HuH-7.5 (cell line): ENCODE data around the gene PVALEF.
A peak's percentile ranks its signal among the peaks of the same experiment; 100 is the strongest.

ENCODE experiments used
- DNase-seq: peaks from one replicate; pipeline ENCODE4 v3.0.0; 2011; ENCODE audit warnings: low spot score

Gene PVALEF

GRCh38 chr17:81197831-81198490, 32.7 kb downstream of the PVALEF start:
- no peak for DNase-seq

- no peak for DNase-seq
Observed at GRCh38 chr17:81198826-81199481, 33.6 kb downstream of the PVALEF start.

GRCh38 chr17:81199482-81199830, 34.1 kb downstream of the PVALEF start:
- DNase-seq: no peak

DNA sequence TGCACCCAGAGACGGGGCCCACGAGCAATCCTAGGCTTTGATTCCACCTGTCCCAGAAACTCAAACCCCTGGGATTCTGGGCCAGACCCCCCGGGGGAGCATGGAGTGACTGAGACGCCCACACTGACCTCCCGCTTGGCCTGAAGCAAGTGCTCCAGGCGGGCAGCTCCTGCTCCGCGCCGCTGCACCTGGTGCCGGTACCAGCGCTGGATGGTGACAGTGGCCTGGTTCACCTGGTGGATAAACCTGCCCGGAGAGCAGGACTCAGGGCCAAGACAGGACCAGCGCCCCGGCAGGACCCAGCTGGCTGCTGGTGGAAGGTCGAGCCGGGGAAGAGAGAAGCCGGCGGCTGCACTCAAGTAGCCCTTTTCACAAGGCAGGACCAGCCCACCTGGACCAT, 34.9 kb downstream of the PVALEF start:
- DNase-seq: no peak

- DNase-seq: peak; percentile 88
Observed at GRCh38 chr17:81200695-81201580, 35.6 kb downstream of the PVALEF start.

DNA sequence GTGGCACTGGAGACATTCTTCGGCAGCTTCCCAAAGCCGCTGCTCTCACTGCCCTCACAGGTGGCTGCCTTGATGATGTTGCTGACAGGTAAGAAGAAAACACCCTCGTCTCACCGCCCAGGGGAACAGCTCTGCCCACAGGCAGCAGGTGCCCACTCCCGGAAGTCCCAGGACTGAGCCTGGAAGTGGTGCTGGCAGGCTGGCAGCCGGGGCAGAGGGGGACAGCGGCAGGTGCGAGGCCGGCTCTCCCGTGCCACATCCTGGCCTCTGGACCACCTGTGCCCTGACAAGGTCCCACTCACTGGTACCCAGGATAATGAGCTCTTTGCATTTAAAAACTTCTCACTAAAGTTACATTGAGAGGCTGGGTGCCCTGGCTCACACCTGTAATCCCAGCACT, 37.0 kb downstream of the PVALEF start:
- no peak for DNase-seq

GRCh38 chr17:81203136-81203535, 37.8 kb downstream of the PVALEF start:
- DNase-seq: no peak

GRCh38 chr17:81204578-81204977, 39.3 kb downstream of the PVALEF start:
- DNase-seq: no peak

DNA sequence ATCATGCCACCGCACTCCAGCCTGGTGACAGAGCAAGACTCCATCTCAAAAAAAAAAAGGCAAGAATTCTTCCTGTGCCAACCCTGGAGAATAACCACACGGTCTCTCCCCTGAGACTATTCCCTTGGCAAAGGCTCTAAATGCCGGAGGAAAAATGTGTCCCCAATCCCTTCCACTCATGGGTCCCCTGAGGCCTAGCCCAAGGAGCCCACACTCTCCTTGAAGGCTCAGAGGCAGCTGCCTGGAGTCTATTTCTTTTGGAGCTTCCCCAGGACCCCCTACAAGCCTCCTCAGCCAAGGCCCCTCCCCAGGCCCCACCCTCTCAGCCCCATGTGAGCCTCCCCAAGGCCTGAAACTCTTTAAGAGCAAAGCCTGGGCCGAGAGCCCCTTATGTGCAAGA, 40.9 kb downstream of the PVALEF start:
- no peak for DNase-seq

DNA sequence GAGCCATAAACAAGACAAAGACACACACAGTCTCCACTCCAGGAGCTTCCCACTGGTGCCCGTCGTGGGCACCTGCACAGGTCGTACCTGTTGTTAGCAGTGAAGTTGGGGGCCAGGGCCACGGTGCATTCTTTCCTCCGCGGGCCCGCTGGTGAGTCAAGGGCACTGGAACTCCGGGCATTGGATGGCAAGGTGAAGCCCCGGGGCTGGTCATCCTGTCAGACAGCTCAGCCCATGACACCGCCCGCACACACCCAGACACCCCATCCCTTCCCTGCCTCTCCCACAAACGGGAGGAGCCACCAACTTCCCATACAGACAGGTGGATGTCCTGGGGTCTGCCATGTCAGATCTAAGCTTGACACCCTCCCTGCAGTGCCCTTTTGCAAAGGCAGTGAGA, 41.4 kb downstream of the PVALEF start:
- DNase-seq: no peak

- DNase-seq: no peak
Observed at GRCh38 chr17:81207610-81208581, 42.6 kb downstream of the PVALEF start.

GRCh38 chr17:81208651-81209050, 43.3 kb downstream of the PVALEF start:
- no peak for DNase-seq

- no peak for DNase-seq
Observed at GRCh38 chr17:81209141-81209540, 43.8 kb downstream of the PVALEF start.

DNA sequence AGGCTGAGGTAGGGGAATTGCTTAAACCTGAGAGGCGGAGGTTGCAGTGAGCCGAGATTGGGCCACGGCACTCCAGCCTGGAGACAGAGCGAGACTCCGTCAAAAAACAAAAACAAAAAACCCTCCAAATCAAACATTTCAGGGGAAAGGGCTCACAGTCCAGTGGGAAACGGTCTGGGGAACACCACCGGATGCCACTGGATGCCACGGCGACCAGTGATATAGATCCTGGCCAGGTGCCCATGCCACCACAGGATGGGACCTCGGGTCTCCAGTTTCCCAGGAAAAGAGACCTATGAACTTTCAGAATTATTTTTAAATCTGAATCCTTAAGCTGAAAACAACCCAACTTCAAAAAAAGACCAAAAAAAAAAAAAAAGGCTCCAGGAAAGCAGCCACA, 45.2 kb downstream of the PVALEF start:
- no peak for DNase-seq

GRCh38 chr17:81210868-81211267, 45.6 kb downstream of the PVALEF start:
- DNase-seq: no peak

DNA sequence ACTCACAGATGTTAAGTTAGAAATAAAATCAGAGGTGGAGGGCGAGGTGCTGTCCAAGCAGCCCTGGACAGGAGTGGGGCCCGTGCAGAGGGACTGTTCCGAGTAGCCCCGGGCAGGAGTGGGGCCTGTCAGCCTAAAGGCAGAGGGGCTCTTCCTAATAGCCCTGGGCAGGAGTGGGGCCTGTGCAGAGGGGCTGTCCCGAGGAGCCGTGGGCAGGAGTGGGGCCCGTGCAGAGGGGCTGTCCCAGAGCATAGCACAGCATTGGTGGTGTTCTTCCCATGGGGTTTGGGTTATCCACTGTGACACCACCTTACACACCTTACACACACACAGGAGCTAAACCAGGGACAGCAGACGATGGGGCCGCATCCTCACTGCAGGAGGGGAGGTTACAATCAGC, 47.1 kb downstream of the PVALEF start:
- DNase-seq: no peak

GRCh38 chr17:81213978-81214377, 48.7 kb downstream of the PVALEF start:
- no peak for DNase-seq

DNA sequence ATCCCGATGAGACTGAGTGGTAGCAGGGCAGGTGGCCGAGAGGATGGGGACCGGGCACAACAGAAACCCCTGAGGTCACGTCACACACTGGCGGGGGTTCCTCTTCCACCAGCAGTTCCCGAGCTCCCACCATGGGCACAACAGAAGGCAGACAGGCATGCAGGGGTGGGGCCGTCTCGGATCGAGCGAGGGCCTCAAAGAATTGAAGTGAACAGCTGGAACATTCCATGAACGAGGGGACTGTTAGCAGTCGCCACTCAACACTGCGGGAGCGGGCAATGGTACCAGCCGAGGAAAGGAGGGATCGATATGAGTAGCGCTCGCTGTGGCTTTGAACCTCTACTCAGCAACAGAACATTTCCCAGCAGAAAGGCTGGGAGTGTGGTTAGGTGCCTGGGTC, 52.2 kb downstream of the PVALEF start:
- DNase-seq: no peak

DNA sequence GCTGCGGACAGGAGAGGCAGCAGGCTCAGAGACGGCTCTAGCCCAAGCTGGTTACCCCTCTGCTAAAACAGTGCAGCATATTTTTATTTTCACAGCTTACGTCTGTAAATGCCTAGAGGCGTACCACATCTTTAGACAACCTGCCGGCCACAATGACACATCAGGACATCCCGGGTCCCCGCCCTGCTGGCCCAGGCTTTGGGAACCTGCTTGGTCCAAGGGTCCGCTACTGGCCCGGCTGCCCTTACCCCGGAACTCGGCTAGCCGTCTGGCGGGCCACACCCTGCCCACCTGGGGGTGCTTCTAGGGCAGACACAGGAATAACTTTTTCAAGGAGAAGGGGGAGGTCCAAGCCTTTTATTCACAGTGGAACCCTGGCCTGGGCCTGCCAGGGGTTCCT, 53.2 kb downstream of the PVALEF start:
- no peak for DNase-seq

- no peak for DNase-seq
Observed at GRCh38 chr17:81218991-81219390, 53.7 kb downstream of the PVALEF start.

- no peak for DNase-seq
Observed at GRCh38 chr17:81219476-81220180, 54.3 kb downstream of the PVALEF start.
